ENCODE measurements around the gene TMEM9. TPM values are rescaled to one million over a fixed set of nuclear protein-coding genes. Genes with fewer than 3 reads are reported as not detected.

TMEM9 gene
- total RNA-seq, 2 donors from 2014 or later, result 19.0 to 28.1 TPM

- no peak for ATAC-seq
- Mint-ChIP-seq H3K36me3 (no peaks in the 10 kb centered on the region), H3K9me3 (no peaks in the 10 kb centered on the region), H3K27ac (peak overlapping the region; percentile 26 to 68)
- no peak for DNase-seq (ENCODE audit: low spot score in 2 of 2)
These were observed 12.0 kb downstream of the TMEM9 start for GRCh38 chr1:201142011-201142848.

- ATAC-seq, result no peak
- Mint-ChIP-seq H3K36me3 (no peaks in the 10 kb centered on the region), H3K9me3 (no peaks in the 10 kb centered on the region), H3K27ac (peak overlapping the region in 1 of 2 donors; percentile 68)
- DNase-seq (ENCODE audit: low spot score in 2 of 2), result no peak
These were observed 12.9 kb downstream of the TMEM9 start for GRCh38 chr1:201141418-201141817.

- Mint-ChIP-seq H3K36me3 (no peaks in the 10 kb centered on the region), H3K27ac (peak overlapping the region; percentile 11 to 81), H3K9me3 (no peaks in the 10 kb centered on the region)
- DNase-seq (ENCODE audit: low spot score in 2 of 2) (no peak), ATAC-seq (no peak)
These were observed 13.4 kb downstream of the TMEM9 start for GRCh38 chr1:201140941-201141260.

GRCh38 chr1:201140235-201140940, 13.9 kb downstream of the TMEM9 start:
- no peaks in the 10 kb centered on the region for H3K9me3 Mint-ChIP-seq

GRCh38 chr1:201139756-201140155, 14.5 kb downstream of the TMEM9 start:
- DNase-seq (ENCODE audit: low spot score in 2 of 2), result no peak
- Mint-ChIP-seq H3K36me3 (peaks cover 0 to 5% of the 10 kb centered on the region in 2 donors), H3K27ac (peak overlapping the region in 1 of 2 donors; percentile 50), H3K9me3 (no peaks in the 10 kb centered on the region)
- ATAC-seq, result no peak

More at GRCh38 chr1:201140235-201140940, 13.9 kb downstream of the TMEM9 start:
- peak overlapping the region; percentile 11 to 81 for H3K27ac Mint-ChIP-seq
- no peak for DNase-seq (ENCODE audit: low spot score in 2 of 2)
- ATAC-seq, result no peak
- peaks cover 0 to 5% of the 10 kb centered on the region in 2 donors for H3K36me3 Mint-ChIP-seq

GRCh38 chr1:201139306-201139705, 15.0 kb downstream of the TMEM9 start:
- H3K9me3 Mint-ChIP-seq, result no peaks in the 10 kb centered on the region
- DNase-seq (ENCODE audit: low spot score in 2 of 2), result no peak
- peaks cover 0 to 5% of the 10 kb centered on the region in 2 donors for H3K36me3 Mint-ChIP-seq
- ATAC-seq, result no peak
- H3K27ac Mint-ChIP-seq, result no peak overlapping the region

- no peak for DNase-seq (ENCODE audit: low spot score in 2 of 2)
- ATAC-seq, result no peak
- no peak overlapping the region for H3K27ac Mint-ChIP-seq
- no peaks in the 10 kb centered on the region for H3K9me3 Mint-ChIP-seq
- peaks cover 0 to 5% of the 10 kb centered on the region in 2 donors for H3K36me3 Mint-ChIP-seq
These were observed 15.9 kb downstream of the TMEM9 start for GRCh38 chr1:201138311-201138840.

GRCh38 chr1:201137579-201138310, 16.5 kb downstream of the TMEM9 start:
- Mint-ChIP-seq H3K9me3 (peaks cover 0 to 3% of the 10 kb centered on the region in 2 donors), H3K36me3 (peaks cover 0 to 5% of the 10 kb centered on the region in 2 donors), H3K27ac (no peak overlapping the region)
- DNase-seq (ENCODE audit: low spot score in 2 of 2) (no peak), ATAC-seq (peak in 1 of 2 donors; percentile 26)

- DNase-seq (ENCODE audit: low spot score in 2 of 2) (no peak), ATAC-seq (no peak)
- Mint-ChIP-seq H3K36me3 (peaks cover 0 to 5% of the 10 kb centered on the region in 2 donors), H3K27ac (no peak overlapping the region), H3K9me3 (peaks cover 0 to 4% of the 10 kb centered on the region in 2 donors)
These were observed 17.3 kb downstream of the TMEM9 start for GRCh38 chr1:201137024-201137392.

GRCh38 chr1:201136355-201137023, 17.8 kb downstream of the TMEM9 start:
- DNase-seq (ENCODE audit: low spot score in 2 of 2), result no peak
- H3K36me3 Mint-ChIP-seq, result peaks cover 0 to 5% of the 10 kb centered on the region in 2 donors
- H3K27ac Mint-ChIP-seq, result peak overlapping the region in 1 of 2 donors; percentile 55
- ATAC-seq, result no peak
- H3K9me3 Mint-ChIP-seq, result peaks cover 0 to 4% of the 10 kb centered on the region in 2 donors

- Mint-ChIP-seq H3K27ac (peak overlapping the region in 1 of 2 donors; percentile 56), H3K36me3 (peaks cover 0 to 5% of the 10 kb centered on the region in 2 donors), H3K9me3 (peaks cover 0 to 4% of the 10 kb centered on the region in 2 donors)
- DNase-seq (ENCODE audit: low spot score in 2 of 2) (no peak), ATAC-seq (no peak)
These were observed 19.9 kb downstream of the TMEM9 start for GRCh38 chr1:201134405-201134804.

- Mint-ChIP-seq H3K36me3 (peaks cover 0 to 5% of the 10 kb centered on the region in 2 donors), H3K27ac (no peak overlapping the region), H3K9me3 (peaks cover 0 to 4% of the 10 kb centered on the region in 2 donors)
- DNase-seq (ENCODE audit: low spot score in 2 of 2), result no peak
- no peak for ATAC-seq
These were observed 22.9 kb downstream of the TMEM9 start for GRCh38 chr1:201131398-201131797.

GRCh38 chr1:201128962-201129361, 25.3 kb downstream of the TMEM9 start:
- no peak for ATAC-seq
- H3K9me3 Mint-ChIP-seq, result peaks cover 0 to 4% of the 10 kb centered on the region in 2 donors
- no peak overlapping the region for H3K27ac Mint-ChIP-seq
- DNase-seq (ENCODE audit: low spot score in 2 of 2), result no peak
- H3K36me3 Mint-ChIP-seq, result no peaks in the 10 kb centered on the region

GRCh38 chr1:201128476-201128875, 25.8 kb downstream of the TMEM9 start:
- H3K36me3 Mint-ChIP-seq, result no peaks in the 10 kb centered on the region
- ATAC-seq (no peak), DNase-seq (ENCODE audit: low spot score in 2 of 2) (no peak)
- H3K27ac Mint-ChIP-seq, result no peak overlapping the region
- peaks cover 0 to 4% of the 10 kb centered on the region in 2 donors for H3K9me3 Mint-ChIP-seq

GRCh38 chr1:201127755-201128455, 26.4 kb downstream of the TMEM9 start:
- Mint-ChIP-seq H3K9me3 (peaks cover 0 to 3% of the 10 kb centered on the region in 2 donors), H3K36me3 (no peaks in the 10 kb centered on the region), H3K27ac (no peak overlapping the region)
- DNase-seq (ENCODE audit: low spot score in 2 of 2) (no peak), ATAC-seq (no peak)

Data from activated naive CD4-positive, alpha-beta T cell treated with anti-CD3 and anti-CD28 coated beads, Interleukin-2, amount 50 U/mL, for 72 hours (primary cell).